Adipose tissue (tissue), 3 donors: ENCODE results near the gene HOXA7. TPM values are rescaled to one million over a fixed set of nuclear protein-coding genes. Genes with fewer than 3 reads are reported as not detected.

Experiments
- H3K27ac ChIP-seq: one replicate; pipeline ENCODE4 v1.5.1; 2013; ENCODE audit warnings: low read depth, low read length
- WGBS, 3 donors: extraction: QIAGEN DNeasy Blood & Tissue Kit; methylation state at CpG; one replicate each; pipeline ENCODE4 v1.1.7; 2013; 5-methylcytosine and 5-hydroxymethylcytosine counted together
- polyA plus RNA-seq, 3 donors: library from polyadenylated mRNA; stranded (reverse); fragments of 200-250 nt; gene quantifications; one replicate each; pipeline ENCODE4 v1.2.3, GENCODE V29; 2013
- donor health status: healthy with polysubstance abuse.
- donor health status: Bipolar disorder and iron deficiency.
- donor health status: healthy.

HOXA7 gene
- polyA plus RNA-seq, 3 donors = 1.3 to 10.8 (median 5.2) TPM

DNA sequence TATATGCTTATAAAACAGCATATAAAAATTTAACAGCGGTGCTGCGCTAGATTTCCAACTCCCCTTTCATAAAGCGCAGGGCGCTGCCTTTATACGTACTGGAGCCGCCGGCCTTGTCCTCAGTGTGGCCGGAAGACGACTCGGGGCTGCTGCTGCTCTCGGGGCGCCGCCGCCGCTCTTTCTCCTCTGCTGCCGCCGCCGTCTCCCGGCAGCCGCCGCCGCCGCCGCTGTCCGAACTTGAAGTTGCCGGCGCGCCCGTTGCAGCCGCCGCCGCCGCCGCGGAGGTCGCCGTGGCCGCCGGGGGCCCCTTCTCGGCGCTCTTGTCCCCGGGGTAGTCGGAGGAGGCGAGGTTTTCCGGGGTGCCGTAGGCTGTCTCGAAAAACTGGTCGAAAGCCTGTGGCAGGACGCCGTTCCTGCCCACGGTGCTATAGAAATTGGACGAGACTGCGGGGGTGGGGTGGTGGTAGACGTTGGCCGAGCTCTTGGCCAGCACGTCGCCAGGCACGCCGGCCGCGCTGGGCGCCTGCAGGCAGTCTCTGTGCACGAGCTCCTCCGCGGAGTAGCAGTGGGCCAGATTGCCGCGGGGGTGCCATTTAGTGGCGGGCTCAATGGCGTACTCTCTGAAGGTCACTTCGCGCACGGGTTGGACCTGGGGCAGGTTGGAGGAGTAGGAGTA, 28.0 kb upstream of the HOXA7 start:
- WGBS, 3 donors = 2 to 5% (median 3%) methylated on average over 62 to 72 of the region's 72 CpGs
- H3K27ac ChIP-seq = no peak overlapping the region

DNA sequence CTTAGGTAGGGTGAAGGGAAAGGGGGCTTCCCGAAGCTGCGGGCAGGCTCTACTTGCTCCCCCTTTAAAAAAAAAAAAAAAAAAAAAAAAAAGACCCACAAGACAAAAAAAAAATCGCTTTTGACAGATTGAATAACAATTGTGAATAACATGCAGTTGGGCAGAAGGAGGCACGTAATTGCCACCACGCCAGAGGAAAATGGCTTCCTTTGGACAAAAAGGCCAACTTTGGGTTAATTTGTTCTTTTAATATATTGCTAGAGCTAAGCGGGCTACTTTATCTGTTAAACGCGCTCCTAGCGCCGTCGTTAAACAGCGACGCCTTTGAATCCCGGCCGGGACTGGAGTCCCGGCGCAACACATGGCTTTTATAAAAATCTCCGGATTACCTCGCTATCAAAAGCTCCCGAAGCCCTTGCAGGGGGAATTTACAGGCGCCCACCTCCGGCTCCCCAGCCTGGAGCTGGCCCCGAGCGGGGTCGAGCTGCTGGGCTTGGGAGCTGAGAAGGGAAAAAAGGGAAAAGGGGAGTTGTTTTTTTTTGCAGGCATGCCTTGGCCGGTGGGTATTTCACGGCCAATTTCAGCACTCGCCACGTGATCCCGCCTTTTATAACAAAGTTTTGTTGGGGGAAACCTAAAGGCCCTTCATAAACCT, 27.3 kb upstream of the HOXA7 start:
- WGBS, 3 donors = 4 to 6% (median 6%) methylated on average over 30 of the region's 30 CpGs

DNA sequence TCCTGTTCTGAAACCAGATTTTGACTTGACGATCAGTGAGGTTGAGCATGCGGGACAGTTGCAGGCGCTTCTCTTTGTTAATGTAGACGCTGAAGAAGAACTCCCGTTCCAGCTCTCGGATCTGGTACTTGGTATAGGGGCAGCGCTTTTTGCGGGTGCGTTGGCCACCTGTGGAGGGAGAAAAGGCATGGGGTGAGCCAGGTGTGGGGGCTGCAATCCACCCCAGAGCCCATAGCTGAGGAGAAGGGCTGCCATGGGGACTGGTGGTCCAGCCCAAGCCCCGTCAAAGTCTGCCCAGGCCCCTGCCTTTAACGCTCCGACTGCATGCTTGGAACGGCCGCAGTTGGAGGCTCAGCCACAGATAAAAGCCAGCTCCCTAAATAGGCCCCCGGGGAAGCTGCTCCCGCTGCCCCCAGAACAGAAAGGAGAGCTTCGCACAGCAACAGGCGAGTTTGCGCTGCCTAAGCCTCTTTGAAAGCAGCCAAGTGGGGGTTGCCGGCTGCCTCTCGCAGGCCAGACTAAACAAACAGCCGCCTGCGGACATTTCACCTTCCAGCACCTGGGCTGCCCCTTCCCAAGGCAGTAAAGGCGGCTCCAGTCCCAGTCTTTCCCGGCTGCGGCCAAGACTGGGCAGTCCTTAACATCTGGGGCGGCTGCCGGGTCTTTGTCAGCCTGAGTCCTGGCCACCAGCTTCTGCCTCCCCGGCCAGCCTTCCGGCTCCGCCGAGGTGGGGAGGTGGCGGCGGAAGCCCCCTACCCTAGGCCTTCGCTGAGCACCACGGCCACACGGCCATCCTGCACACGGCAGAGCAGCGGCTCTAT, 26.6 kb upstream of the HOXA7 start:
- 8 to 16% (median 16%) methylated on average over 37 to 39 of the region's 39 CpGs for WGBS, 3 donors
- no peak overlapping the region for H3K27ac ChIP-seq

More for the DNA sequence above, 27.3 kb upstream of the HOXA7 start:
- H3K27ac ChIP-seq = no peak overlapping the region

DNA sequence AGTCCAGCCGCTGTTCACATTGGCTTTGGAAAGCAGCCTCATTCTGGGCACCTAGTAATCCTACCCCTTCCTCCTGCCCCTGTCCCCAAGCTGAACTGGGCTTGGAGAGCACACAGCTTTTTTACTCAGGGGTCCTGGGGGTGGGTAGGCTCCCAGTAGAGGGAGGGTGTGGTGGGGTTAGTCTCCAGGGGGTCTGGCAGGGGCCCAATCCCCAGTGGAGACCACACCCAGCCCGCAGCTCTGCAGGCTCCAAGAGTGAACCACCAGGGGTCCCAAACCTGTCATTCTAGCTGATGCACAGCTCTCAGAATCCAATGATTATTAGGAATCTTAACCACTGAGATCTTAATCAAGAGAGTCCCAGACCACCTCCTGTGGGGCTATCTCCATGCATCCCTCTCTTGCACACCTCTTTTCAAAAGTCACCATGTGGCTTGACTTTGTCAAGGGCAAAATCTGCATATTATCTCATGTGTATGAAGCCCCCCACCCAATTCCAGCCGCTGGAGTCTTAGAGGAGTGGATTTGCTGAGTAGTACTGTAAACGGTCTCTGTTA, 25.9 kb upstream of the HOXA7 start:
- H3K27ac ChIP-seq = no peak overlapping the region

DNA sequence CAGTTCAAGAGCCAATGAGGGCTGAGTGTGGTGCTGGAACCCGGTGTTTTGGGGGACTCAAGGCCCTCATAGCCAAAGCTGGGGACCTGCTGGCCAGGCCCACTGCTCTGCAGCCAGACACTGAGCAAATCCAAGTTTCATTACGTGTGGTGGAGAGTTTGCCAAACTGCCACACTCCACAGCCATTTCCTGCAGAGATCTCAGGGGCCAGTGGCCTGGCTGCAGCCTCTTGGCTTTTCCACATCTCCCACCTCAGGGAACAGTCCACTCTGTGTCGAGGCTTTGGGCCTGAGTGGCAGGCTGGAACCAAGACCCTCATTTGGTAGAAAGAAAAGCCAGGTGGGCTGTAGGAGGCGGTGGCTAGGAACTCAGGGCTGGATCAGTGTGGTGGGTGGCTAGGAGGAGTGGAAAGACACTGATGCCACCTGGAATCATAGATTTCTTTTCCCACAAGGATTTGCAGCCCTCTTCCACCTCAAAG, 25.4 kb upstream of the HOXA7 start:
- 47 to 73% (median 63%) methylated on average over 4 of the region's 4 CpGs for WGBS, 3 donors
- no peak overlapping the region for H3K27ac ChIP-seq

More for the DNA sequence above, 25.9 kb upstream of the HOXA7 start:
- 26 to 57% (median 44%) methylated on average over 4 of the region's 4 CpGs for WGBS, 3 donors

DNA sequence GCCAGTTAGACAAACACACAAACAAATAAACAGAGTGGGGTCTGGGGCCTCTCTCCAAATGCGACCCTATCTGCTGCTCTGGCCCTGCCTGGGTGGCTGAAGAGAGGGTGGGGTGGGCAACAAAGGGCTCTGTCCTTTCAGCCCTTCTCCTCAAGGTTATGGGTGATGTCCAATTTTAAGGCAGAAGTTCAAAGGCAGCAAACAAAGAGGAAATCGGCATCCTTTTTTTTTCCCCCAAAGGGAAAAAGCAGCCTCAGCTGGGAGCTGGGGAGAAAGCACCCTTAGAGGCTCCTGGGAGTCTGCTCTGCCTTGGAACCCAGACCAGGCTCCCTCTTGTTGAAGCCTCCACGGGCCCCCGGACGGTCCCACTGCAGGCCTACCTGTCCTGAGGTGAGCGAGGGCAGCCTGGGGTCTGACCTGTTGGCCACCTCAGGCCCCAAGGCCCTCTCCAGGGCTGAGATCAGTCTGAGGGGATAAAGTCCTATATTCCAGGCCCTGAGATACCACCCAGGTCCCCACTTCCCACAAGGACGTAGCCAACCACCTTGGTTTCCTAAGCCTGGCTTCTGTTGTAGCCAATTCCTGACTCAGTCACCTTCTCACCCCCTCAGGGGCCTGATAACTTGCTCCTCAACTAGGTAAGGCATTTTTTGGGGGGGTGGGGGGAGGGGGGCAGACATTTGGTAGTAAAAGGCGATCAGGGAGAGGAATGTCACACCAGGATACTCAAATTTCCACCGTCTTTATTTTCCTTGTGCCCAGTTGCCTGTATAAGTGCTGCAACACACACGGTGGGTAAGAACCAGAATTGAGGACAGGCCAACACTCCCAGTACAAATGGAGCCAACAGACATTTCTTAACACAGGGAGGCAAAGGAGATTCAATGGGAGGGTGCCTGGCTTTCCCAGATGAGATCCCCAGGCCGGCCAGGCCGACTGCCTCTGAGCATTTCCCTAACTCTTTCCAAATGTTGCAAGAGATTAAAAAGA, 24.3 kb upstream of the HOXA7 start:
- no peak overlapping the region for H3K27ac ChIP-seq
- WGBS, 3 donors = 37 to 73% (median 72%) methylated on average over 12 of the region's 12 CpGs

DNA sequence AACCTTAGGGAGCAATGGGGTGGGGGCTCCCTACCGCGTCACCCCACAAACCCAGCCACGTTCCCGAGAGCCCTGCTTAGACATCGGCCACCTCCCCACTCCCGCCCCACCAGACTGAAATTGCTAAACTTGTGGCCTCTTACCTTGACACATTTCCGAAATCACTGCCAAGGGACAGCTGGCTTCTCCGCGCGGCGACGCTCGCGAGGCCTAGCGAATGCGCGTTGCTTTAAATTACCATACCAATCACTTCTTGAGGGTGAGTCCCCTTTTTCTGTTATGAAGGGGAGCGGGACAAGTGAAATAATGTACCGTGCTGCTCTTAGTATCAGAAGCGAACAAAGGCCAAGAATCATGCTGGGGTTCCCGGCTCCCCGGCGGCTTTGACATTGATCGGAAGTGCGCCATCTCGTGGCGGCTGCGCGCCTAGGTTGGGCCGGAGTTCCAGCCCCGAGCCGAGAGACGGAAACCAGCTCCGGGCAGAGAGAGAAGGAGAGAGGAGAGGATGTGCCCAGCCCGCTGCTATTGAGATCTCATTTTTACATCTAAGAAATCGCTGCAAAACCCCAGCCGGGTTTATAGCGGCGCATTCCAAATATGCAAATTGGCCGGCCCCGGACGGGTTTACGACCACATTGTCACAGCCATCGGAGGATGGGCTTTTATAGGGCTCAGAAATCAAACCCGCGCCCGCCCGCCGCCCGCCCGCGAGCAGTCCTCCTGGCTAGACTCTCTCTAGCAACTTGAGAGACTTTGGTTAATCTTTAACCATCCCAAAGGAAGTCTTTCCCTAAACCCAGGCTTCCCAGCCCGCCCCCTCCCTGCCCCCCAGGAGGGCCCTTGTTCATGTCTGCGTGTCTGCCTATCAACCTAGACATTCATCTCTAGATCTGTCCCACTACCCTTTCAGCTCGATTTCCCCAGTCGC, 23.3 kb upstream of the HOXA7 start:
- WGBS, 3 donors = 6 to 17% (median 12%) methylated on average over 55 to 56 of the region's 56 CpGs
- H3K27ac ChIP-seq = no peak overlapping the region

DNA sequence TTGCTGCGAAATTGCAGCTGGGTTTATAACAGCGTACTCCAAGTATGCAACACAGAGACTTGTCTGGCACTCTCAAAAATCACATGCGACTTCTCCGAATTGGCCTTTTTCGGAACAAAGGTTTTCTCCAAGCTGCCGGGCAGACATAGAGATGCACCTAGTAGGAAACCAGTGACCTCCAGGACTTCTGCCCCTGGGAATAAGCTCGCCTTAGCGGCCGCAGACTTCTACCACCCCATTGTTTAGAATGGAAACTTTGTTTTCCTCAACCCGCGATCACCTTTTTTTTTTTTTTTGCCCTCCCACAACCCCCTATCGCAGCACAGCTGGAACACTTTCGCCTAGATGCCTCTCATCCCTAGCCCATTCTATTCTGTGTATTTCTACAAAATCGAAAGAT, 22.6 kb upstream of the HOXA7 start:
- H3K27ac ChIP-seq = no peak overlapping the region
- WGBS, 3 donors = 29 to 63% (median 55%) methylated on average over 14 of the region's 14 CpGs

DNA sequence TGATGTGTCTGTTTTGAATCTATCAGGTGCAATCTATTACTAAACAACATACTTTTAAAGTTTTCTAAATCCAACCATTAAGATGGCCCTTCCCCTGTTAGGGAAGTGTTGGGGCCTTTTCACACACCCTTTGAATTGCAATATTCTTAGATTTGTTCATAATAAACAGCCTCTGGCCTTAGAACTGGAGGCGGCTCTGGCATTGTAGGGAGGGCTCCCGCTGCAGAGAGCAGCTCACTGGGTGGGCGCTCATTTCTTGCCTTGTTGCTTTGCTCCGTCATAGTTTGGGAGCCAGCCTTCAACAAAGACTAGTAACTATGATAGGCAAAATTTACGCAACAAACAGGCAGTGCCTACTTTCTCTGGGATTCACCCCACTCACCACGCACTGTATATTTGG, 21.9 kb upstream of the HOXA7 start:
- WGBS, 3 donors = 54 to 94% (median 64%) methylated on average over 6 of the region's 6 CpGs
- H3K27ac ChIP-seq = no peak overlapping the region

DNA sequence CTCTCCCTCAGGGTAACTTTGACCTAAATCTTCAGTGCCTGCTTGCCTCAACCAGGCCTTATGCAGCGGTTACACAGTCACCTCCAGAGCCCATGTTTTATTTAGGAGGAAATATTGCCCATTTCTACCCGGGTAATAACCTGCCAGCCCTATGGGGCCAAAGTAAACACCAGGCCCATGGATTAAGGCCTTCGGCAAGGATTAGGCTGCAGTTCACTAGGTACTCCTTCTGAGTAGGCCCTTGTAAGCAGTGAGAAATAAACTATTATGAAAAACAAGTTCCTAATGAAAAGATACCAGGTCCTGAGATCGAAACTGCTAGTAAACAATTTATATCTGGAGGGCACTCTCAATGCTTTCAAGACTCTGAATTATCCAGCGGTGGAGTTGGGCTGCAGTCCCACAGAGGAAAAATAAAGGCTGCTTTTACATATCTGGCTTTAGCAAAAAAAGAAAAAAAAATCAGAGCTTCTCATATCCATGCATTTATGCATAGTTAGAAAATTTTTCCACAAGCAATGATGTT, 21.4 kb upstream of the HOXA7 start:
- no peak overlapping the region for H3K27ac ChIP-seq
- WGBS, 3 donors = 62 to 95% (median 67%) methylated on average over 5 of the region's 5 CpGs

DNA sequence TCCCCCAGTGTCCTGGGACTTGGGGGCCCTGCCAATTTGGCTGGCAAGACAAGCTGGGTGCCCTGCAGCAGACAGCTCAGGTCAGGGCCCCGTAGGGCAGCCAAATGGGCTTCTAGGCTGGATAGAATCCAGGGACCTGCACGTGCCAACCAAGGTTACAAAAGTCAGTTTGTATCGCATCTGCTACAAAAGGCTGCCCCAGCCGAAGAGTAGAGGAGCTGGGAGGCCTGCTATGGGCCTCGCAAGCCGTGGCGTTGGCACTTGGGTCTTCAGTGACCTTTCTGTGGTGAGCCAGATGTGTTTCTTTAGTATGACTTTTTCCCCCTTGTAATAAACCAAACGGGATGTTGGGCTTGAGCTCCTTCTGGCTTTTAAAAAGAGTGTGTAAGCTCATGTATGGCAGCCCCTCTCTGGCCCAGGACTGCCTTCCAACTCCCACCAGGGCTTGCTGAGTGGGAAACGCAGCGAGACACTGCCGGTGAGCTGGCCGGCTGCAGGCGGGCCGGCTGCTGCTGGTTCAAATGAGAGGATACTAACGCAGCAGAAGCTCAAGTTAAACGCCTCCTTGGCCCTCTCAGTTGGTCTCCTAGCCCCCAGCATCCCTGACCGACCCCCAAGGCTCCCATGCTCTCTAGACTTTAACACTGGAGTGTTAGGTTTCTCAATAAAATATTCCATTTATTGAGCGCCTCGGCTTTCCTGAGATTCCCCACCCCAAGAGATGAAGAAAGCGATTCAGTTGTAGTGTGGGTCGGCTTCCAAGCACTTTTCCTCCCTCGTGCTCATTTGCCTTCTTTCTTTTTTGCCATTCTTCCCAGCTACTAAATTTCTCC, 20.7 kb upstream of the HOXA7 start:
- 47 to 88% (median 60%) methylated on average over 22 of the region's 22 CpGs for WGBS, 3 donors
- H3K27ac ChIP-seq = no peak overlapping the region

DNA sequence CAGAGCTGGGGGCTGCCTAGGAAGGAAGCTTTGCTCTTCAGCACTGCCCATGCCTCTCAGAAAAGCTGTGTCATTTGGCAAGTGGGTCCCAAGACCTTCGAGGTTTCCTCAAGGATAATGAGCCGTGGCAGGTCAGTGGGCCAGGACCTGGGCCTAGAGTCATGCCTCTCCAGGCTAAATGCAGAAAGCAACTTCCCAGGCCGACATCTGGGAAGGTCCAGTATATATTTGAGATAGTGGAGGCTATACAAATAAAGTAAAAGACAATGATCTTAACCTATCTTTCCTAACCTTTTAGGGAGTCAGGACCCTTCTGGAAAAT, 20.0 kb upstream of the HOXA7 start:
- 65 to 72% (median 67%) methylated on average over 3 of the region's 3 CpGs for WGBS, 3 donors
- no peak overlapping the region for H3K27ac ChIP-seq

DNA sequence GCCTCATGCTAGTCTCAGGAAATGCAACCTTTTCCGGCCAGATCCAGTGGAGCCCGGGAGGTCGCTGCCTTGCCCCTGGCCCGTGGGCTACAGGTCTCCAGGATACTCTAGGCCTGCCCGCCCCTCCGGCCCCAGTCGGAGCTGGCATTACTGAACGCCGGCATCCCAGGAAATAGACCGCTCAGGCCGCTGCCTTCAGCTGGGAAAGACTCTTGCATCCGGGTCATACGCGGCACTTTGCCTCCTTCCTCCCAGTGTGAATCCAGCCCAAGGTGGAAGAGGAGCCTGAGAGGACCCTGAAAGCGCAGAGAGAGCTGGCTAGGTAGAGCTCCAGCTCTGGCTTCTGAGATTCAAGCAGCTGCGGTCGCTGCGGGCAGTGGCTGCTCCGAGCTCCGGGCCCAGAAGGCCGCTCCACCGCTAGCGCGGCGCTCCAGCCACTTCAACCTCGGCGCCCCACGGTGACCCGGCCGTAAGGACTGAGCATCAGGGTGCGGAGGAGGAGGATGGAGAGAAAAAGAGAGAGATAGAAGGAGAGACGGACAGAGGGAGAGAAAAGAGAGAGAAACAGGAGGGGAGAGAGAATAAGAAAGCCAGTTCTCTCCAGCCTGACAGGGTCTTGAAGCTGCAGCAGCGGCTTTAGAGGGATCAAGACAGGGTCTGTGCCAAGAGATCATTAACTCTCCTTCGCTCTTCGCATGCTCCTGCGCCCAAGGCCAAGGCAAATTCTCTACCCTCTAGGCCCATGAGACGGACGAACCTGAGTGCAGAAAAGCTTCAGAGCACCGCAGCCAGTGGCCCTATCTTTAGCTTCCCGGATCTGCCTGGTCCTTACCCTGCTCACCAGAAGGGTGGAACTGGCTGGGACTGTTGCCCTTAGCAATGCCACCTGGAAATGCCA, 19.4 kb upstream of the HOXA7 start:
- WGBS, 3 donors = 25 to 75% (median 57%) methylated on average over 40 of the region's 40 CpGs

DNA sequence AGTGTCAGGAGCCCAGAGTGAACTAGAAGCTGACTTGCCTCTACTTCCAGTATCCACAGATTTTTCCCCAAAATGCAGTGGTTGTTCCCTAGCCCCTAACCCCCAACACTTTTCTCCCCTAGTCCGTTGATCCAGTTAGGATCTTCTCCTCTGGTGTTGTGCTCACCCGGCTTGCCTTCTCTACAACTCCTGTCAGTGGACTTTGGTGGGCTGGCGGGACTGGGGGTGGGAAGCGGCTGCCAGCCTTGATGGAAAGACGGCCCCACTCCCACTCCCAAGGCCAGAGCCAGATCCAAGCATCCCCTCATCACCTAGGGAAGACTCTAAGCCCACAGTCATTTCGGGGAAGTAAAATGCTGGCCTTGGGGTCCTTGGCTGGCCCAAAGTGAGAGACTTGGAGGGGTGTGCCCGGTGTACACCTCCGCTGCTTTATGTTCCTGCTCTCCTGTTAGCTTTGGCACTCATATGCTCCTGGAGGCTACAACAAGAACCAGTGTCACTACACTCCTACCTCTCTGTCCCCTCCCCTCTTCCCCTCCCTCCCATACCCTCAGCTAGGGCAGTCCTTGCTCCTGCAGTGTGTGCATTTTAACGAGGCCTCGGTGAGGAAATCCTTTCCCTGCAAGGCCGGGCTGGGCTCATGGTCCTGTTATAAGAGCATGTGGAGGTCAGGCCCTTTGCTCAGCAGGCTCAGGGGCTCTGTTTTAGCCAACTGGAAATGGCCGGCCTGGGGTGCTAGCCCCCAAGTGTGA, 18.6 kb upstream of the HOXA7 start:
- no peak overlapping the region for H3K27ac ChIP-seq
- WGBS, 3 donors = 32 to 78% (median 73%) methylated on average over 12 of the region's 12 CpGs

More for the DNA sequence above, 19.4 kb upstream of the HOXA7 start:
- H3K27ac ChIP-seq = no peak overlapping the region
